ENCODE data around the gene FBXW4.
"Not testable (repeated sequence)": the region's sequence is repeated elsewhere in the genome, so short reads cannot be mapped to it uniquely, and the experiment has no call there.

FBXW4 gene

DNA sequence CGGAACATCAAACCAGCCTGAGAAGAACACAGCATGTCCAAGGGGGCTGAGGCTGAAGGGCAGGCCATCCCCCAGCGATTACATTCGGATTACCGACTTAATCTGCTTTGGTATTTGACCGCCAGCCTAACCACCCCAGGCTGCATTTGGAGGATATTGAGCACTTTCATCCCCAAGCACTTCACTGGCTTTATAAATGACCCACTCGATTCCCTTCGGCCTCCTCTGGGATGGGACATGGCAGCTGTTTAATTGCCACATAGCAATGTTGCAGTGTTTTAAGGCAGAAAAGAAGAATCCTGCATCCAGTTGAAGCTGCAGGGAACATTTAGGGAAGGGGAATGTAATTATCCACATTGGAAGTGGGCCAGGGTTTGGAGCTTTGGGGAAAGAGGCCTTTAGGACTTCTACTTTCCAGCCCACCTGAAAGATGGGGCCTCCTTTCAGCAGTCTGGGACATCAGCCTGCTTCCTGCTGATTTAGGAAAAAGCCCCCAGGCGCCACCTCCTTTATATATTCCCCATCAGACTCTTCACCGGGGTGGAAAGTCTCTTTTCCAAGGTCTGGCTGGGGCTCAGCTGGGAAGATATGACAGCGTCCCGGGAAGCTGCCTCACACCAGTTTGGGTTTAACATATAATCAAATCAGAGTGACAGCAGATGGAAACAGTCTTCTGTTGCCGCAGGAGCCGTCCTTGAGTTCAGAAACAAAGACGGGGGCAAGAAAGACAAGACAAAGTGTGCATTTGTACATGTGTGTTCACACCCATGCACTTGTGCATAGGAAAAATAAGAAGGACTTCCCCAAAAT is 97.7 kb downstream of the FBXW4 start:
- Histone ChIP-seq H3K4me3 (no peak overlapping the region), H3K27ac (no peak overlapping the region)

DNA sequence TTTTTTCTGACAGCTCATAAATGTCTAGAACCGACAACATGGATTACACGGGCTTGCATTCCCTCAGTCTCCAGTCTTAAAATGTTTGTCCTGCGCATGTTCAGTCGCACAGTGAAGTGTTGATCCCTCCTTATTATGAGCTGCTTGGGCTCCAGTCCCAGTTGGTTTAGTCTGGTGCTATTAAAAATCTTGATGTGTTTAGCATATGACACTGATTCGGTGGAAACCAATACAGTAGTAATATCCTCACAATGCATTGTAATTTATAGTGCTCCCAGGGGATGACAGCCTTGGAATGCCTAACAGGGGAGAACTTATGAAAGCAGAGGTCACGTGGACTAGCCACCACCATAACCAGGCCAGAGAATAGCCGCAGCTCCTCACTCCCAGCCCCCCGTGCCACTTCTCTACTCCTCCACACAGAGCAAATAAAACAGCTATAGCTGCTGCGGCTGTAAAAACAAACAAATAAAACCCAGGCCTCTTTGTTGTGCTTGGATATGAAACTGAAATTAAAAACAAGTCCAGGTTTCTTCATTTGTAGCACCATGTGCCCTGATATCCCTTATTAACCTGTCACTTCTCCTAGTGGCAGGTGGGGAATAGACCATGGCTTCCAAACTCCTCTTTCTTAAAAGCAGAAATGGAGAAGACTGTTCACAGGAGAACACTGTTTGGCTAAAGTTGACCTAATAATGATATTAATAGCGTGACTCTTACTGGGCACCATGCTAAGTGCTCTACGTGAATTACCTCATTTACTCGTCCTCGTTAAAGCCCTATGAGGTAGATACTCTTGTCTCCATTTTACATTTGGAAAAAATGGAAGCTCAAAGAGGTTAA is 99.2 kb downstream of the FBXW4 start:
- Histone ChIP-seq H3K27ac (no peak overlapping the region), H3K4me3 (no peak overlapping the region)

DNA sequence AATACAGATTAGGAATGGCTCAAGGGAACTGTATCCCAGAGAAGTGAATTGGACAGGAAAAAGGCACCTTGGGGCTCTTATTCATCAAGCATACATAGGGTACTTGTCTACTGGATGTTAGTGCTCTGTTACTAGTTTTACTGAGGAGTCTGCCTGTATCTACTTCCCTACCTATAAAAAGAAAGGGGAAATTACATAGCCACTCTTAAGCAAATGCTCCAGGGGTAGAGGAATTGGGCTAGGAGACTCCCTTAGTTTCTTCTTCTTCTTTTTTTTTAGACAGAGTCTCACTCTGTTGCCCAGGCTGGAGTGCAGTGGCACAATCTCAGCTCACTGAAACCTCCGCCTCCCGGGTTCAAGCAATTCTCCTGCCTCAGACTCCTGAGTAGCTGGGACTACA is 101.6 kb downstream of the FBXW4 start:
- not testable (repeated sequence) for H3K4me3 ChIP-seq, H3K27ac ChIP-seq

DNA sequence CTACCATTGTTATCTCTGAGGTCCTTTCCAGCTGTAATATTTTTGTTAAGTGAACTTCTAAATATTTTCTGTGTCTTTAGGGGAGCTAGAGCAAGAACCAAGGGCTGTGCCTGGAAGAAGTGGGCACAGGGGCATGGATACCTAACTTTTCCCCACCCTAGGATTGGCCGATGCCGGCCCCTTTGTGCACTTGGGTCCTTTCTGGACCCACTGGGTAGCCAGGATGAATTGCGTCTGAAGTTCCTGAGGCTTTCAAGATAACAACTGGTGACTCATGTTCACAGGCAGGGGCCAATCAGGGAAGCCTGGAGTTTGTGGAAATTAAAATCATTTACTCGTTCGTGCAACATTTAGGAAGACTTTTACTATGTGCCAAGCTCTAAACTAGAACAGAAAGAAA is 106.1 kb downstream of the FBXW4 start:
- Histone ChIP-seq H3K27ac (peak overlapping the region in 1 of 21 experiments; percentile 80), H3K4me3 (peak overlapping the region; percentile 74 to 99 (median 89))

DNA sequence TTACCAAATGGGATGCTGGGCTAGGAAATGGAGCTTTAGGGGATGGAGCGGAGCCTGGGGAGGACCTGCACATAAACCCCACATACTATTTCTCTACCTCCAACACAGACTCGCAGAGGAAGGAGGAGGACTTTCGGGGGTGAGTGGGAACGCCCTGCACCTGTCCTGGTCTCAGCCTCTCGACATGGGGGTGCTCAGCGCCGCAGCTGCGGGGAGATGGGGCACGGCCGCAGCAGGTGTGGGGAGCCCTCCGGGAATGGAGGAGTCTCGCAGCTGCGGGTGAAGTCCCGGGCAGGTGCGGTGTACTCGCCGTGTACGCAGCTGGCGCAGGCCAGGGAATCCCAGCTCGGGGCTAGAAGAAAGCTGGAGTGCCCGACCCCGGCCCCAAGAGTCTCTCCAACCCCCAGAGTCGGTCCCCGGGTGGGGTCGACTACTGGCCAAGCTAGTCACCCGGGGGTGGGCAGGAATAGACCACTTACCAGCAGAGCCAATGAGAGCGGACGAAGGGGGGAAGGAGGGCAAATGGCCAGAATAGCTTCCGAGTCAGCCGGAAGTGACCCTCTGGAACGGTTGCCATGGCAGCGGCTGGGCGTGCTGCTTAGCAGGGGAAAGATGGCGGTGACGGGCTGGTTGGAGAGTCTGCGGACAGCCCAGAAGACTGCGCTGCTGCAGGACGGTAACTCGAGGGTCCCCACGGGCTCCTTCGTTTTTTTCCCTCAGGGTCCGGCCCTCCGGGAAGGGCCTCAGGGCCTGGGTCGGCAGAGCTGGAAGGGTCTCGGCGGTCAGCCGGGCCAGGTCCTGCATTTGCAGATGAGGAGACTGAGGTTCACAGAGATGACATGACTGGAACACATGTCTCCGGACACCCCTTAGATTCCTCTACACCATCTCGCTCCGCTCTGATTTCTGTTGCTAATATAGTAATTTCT is 107.0 kb downstream of the FBXW4 start, which contains the start of the genes DPCD and POLL:
Gene DPCD, plus strand, starts transcription at position 597 of the 929 bp plus-strand sequence. Its CDS starts 16 bp downstream, at position 613.
Gene POLL, minus strand, starts transcription at position 533 of the 929 bp plus-strand sequence. CDS start 897 bp downstream, outside the sequence.
- Histone ChIP-seq H3K4me3 (peak within 1 kb of the TSS; percentile 74 to 99 (median 89)), H3K27ac (peak within 1 kb of the TSS in 20 of 21 experiments; percentile 34 to 88 (median 80))

DNA sequence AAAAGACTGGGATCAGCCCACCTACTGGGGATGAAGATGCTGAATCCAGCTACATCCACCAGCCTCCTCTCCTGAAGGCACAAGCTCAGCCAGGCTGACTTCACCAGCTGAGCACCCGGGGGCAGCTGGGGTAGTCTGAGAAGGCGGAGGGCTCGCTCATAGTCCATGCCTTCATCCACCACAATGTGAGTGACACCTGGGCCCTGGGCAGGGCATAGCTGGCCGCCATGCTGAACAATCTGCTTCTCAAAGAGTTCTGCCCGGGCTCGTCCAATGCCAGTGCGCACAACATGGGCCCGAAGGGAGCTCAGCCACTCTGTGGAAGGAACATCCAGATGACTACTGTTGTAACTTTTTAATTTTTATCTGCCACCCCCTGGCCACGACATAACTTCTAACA is 109.1 kb downstream of the FBXW4 start:
- no peak overlapping the region for H3K4me3 ChIP-seq
- H3K27ac ChIP-seq, result no peak overlapping the region

DNA sequence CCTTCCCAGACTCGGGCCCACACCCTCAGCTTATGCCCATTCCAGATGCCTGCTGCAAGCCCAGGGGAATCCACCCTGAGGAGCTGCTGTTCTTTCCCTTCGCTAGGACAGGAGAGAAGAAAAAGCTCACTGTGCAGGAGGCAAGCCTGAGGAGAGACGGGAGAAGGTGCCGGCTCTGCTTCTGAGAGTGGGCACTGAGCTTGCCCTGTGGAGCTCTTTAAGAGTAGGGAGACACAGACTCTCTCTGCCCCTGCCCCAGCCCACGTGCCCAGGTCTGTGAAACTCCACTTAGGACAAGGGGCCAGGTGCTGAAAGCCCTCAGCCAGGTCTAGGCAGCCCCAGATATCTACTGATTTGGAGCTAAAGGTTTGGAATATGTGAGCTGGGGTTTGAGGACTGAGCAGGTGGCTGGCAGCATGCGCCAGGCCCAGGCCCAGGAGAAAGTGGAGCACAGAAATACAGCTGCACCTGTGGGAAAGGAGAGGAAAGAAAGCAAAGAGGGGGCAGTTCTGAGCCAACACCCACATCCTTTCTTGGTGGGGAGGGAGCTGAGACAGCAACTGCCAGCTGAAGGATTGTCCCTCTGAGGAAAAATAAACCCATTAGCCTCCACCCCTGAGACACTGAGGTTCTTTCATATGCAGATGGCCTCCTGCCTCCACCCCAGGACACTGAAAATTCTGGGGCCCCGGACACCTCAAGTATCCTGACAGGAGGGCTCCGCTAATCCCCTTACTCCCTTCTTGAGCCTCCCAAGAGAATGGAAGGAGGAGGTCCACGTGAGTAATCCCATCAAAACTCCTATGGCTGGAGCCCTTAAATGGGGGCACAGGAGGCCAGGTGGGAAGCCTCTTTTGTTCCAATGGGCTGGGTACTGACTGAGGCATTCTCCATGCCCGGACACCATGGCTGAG is 114.2 kb downstream of the FBXW4 start:
- no peak overlapping the region for H3K27ac ChIP-seq
- H3K4me3 ChIP-seq, result no peak overlapping the region

DNA sequence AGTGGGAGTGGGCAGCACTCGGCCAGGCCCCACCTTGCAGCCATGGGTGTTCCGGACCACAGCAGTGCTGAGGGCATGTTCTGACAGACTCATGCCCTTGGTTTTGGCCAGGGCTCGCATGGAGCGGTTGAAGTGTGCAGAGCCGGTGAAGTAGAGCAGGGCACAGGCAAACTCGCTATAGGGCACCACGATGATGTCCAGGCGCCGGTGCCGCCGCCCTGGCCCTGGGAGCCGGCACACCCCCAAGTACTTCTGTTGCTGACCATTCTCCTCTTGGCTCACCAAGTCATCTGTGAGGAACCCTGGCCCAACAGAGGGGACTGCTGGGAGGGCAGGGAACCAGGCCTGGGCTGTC is 115.5 kb downstream of the FBXW4 start:
- H3K4me3 ChIP-seq, result no peak overlapping the region
- H3K27ac ChIP-seq, result no peak overlapping the region

DNA sequence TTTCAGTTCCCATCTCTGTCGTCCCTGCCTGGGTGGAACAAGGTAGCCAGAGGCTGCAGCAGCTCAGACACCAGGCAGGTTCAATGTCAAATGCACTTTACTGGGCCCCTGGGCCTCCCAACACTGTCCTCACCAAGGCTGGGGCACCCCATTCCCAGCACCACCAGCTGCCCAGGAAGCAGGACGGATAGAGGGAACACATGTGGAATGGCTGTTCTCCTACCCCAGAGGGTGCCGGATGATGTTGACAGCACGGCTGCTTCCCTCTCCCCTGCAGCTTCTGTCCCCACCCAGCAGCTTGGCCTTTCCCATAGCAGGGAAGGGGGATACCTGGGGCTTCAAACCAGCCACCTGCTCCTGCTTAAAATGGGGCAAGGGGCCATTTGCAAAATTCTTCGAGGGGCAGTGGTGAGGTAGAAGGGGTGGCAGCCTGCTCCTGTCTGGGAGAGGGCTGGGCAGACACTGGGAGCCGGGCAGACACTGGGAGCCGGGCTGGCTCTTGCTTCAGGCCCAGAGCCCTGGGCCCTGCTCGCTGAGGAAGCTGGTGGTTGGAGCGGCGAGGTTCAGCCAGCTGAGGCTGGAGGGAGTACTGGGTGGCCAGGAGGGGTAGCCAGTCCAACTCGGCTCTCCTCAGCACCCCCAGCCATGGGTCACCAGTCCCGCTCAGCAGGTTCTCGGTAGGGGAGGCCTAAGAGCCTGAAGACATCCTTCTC is 116.0 kb downstream of the FBXW4 start:
- Histone ChIP-seq H3K27ac (no peak overlapping the region), H3K4me3 (no peak overlapping the region)

DNA sequence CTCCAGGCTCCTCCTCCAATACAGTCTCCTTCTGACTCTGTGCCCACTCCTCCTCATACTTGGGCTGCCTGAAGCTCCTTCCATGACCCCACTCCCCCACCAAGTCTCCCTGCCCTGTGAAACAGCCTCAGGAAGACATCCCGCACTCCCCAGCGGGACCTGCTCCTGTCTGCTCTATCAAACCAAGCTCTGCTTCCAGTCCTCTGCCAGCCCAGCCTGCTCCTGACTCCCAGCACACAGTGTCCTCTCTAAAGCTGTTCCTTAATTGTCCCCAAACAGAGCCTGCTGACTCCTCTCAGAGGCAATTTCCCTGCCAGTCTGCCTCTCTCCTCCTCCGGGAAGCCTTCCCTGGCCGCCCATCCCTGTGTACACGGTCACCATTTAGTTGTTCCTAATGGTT is 116.8 kb downstream of the FBXW4 start:
- Histone ChIP-seq H3K27ac (no peak overlapping the region), H3K4me3 (no peak overlapping the region)

DNA sequence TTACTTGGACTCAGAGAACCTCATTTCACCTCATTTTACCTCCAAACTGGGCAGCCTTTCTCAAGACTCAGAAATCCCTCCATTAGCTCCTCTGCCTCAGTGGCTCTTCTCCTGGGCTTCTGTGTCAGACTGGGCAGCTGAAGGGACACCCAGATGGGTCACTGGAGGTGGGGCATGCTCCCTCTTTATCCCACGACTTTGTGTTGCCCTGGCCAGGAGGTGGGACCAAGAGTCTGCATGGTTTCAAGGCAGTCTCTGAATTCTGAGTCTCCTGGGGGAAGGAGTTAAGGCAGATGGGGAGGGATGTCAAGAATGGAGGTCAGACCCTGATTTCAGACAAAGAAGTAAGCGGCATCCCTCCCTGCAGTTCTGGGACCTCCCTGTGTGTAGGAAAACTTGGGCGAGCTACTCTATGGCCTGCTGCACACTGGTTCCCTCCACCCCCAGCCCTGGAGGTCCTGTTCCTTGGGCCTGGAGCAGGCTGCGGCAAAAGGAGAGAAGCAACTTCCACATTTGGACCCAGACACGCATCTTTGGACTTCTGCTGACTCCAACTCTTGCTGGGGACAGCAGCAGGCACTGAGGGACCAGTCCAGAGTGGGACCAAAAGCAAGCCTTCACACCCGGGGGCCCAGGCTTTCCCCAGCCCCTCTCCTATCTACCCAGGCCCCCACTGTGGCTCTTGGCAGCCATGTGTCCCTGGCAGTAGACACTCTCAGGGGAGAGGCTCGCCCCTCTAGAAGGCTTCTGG is 117.7 kb downstream of the FBXW4 start:
- H3K27ac ChIP-seq, result no peak overlapping the region
- H3K4me3 ChIP-seq, result no peak overlapping the region

DNA sequence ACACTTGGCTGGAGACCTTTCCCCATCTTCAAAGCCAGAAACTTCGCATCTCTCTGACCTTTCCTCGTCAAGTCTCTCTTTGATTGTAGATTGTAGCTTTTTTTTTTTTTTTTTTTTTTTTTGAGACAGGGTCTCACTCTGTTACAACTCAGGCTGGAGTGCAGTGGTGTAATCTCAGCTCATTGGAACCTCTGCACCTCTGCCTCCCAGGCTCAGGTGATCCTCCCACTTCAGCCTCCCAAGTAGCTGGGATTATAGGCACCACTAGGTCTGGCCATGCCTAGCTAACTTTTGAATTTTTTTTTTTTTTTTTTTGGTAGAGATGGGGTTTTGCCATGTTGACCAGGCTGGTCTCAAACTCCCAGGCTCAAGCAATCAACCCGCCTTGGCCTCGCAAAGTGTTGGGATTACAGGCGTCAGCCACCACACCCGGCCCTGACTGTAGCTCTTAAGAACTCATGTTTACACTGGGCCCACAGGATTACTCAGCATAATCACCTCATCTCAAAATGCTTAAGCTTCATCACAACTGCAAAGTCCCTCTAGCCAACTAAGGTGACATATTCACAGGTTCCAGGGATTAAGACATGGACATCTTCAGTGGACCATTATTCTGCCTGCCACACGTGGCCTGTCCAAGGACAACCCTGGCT is 118.6 kb downstream of the FBXW4 start:
- H3K4me3 ChIP-seq, result no peak overlapping the region
- no peak overlapping the region for H3K27ac ChIP-seq

DNA sequence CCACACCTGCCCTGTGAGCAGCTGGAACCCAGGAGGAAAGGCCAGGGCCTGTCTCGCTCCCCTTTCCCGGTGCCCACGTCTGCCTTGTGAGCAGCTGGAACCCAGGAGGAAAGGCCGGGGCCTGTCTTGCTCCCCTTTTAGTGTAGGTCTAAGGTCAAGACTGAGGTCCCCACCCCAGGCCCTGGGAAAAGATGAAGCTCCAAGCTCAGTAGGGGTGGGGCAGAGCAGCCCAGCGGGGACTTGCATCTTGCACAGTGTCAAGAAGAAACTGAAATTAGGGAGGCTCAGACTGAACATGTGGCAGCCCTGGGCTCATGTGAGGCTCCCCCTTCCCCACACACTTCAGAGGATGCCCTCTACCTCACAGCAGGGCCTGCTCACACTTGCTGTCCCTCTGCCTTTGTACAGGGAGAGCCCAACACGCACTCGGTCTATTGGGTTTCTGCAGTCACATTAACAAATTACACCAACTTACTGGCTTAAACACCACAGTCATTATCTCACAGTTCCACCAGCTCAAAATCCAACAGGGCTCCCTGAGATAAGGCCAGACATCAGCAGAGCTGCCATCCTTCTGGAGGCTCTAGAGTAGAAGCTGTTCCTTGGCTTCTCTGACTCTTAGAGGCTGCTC is 119.3 kb downstream of the FBXW4 start:
- Histone ChIP-seq H3K27ac (no peak overlapping the region), H3K4me3 (no peak overlapping the region)

DNA sequence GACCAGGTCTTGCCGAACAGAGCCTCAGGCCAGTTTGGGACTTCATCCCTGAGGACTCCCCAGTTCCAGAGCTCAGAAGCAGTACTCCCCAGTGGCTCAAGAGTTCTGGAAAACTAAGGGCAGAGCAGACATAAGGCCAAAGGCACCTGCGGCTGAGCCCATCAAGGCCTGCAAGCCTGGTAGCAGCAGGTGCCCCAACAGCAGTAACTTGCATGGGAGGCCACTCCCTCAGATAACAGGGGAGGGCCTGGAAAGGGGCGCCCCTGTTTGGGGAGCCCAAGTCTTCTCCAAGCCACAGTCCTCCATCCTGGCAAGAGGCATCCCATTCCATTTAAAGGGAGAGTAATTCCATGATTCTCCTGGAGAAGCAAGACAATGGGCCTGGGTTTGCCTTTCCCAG is 119.9 kb downstream of the FBXW4 start:
- Histone ChIP-seq H3K27ac (no peak overlapping the region), H3K4me3 (no peak overlapping the region)

DNA sequence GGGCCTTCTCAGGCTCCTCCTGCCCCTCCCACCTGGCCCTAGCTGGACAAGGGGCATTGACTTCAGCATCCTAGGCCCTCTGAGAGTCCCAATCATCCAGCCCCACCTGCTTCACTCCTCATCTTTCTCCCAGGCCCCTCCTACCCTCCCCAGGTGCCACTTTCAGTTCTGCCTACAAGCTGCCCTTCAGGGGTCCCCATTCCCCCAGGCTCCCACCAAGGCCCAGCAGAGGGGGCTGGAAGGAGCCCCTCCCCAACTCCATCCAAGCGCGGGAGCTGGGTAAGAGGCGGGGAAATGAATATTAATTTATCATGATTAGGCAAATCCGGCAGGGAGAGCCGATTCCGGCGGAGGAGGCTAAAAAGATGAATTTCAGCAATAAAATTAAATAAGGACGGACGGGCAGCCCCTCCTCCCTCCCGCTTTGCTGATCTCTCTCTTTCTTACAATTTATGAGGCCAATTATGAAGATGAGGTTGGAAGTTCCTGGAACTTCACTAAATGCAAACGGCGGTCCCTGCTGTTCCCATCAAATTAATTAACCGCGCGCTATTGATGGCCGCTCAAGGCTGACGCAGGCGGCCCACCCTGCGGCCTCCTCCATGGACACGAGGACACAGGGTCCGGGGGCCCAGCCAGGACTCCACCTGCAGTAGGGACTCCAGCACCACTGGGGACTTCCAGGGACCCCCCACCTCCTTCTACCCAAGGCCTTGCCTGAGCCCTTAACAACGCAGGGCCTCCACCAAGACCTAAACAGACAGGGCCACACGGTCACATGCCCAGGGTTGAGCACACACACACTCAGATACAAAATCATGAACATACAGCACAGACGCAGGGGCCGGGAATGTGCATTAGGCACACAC is 120.9 kb downstream of the FBXW4 start:
- H3K4me3 ChIP-seq, result no peak overlapping the region
- no peak overlapping the region for H3K27ac ChIP-seq

DNA sequence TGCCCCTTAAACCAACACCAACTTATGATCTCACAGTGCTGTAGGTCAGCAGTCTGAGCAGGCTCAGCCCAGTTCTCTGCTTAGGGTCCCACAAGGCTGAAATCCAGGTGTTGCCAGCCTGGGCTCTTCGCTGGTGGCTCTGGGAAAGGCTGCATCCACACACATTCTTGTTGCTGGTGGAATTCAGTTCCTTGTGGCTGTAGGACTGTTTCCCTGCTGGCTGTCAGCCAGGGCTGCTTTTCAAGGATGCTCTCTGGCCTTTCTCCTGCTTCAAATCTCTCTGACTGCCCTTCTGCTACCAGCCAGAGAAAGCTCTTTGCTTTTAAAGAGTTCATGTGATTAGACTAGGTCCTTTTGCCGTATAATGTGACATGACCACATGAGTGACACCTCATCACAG is 122.2 kb downstream of the FBXW4 start:
- Histone ChIP-seq H3K4me3 (no peak overlapping the region), H3K27ac (no peak overlapping the region)

All from skin epidermis (tissue), 12 donors.